DMS153 treated with DMSO at 0.1 percent for 48 hours (cell line): ENCODE measurements around the gene TM2D3.

Experiments
- DNase-seq: peaks from one replicate; lab custom pipeline; 2025; ENCODE audit not compliant: unreplicated experiment; lab: John Stamatoyannopoulos, UW

TM2D3 gene

DNA sequence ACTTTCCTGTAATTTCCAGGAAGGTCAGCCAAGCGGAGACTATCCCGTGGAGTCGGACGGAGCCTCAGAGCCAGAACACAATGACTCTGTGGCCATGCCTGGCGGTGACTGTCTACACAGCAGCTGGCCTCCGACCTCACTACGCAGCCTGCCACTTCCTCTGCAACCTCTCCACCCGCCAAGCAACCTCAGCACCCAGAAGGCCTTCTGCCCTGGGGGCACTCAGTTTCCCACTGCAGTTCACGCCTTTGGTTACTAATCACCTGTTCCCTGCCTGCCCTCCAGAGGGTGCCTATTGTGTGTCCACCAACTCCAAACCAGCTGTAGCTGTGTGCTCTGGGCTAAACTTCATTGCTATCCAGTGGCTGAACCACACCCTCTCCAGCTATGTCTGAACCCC lies 44.0 kb downstream of the TM2D3 start:
- DNase-seq, result no peak

DNA sequence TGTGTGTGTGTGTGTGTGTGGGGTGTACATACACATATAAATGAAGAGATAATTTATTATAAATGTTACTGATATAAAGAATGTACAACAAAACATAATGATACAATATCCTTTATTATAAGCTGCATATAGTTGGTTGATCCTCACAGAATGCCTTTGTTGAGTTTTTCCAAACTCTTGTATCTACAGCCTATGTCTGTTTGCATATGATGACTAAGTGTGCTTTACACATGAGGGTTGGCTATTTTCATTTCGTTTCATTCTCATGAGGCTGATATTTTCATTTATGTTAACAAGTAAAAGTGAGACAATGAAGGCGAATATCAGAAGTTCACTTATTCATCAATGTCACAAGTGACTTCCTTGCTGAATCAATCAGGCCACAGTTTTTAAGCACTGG lies 45.1 kb downstream of the TM2D3 start:
- DNase-seq, result no peak

DNA sequence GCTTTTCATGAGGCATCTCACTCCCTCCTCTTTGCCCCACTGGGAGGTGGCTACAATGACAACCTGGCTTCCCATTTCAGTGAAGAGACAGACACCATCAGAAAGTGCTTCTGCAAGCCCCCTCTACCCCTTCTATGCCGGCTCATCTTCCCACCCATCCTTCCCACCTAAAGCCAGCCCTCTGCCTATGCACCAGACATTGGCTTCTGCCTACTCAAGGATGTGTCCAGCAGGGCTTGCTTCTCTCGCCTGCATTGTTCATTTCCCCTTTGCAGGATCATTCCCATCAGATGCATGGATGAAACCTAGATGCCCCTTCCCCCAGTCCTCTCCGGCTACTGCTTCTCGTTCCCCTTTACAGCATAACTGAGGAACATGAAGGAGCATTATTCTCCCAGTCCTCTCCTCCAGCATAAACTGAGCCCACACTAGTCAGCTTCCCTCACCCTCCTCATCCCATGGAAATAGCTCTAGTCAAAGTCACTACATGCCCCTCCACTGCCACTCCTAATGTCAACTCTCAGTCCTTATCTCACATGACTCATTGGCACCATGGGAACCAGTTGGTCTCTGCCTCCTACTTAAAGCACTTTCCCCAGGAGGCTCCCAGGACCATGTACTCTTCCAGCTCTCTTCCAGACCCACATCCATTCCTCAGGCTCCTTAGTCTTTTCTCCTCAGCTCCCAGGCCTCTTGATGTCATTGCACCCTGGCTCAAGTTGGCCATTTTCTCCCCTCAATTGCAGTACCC lies 47.9 kb downstream of the TM2D3 start:
- no peak for DNase-seq

DNA sequence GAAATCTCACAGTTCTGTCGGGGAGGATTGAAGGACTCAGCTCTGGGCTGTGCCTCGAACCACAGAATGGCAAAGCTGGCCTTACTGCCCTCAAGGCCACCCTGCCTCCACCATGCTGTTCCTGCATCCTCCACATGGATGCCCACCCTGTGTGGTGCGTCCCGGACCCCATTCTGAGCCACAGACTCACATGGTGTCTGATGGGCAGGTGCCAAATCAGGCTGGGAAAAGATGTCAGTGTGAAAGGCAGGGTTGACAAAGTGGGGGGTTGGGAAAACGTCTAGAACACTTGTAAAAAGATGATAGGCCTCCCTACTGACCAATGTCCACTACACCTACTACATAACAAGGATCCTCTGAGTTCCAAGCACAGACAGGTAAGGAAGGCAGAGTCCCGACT lies 49.4 kb downstream of the TM2D3 start:
- no peak for DNase-seq

DNA sequence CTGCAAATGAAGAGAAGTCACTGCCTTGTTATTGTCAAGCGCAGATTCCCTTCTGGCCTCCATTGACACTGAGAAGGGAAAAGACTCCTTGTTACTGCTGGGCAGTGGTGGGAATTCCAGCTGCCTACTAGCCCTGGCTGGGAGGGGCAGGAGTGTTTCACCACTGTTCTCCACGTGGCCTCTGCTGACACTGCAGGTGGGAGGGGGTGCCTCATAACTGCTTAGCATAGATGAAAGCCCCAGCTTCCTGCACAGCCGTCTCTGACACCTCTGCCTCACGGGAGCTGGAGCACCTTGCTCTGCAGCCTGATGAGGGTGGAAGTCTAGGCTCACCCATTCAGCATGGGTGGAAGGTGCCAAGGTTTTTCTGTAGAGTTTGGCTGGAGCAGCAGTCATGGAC lies 52.1 kb downstream of the TM2D3 start:
- DNase-seq, result no peak

DNA sequence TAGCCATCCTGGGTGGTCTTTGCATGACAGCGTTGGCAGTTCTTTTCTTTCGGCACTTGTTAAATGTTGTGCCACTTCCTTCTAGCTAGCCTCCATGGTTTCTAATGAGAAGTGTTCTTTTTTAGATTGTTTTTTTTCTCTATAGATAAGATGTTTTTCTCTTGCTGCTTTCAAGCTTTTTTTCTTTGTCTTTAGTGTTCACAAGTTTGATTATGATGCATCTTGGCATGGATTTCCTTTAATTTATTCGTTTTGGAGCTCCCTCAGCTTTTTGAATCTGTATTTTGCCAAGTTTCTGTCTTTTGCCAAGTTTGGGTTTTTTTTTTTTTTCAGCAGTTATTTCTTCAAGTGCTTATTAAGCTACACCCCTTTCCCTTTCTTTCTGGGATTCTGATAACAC lies 53.1 kb downstream of the TM2D3 start:
- no peak for DNase-seq

DNA sequence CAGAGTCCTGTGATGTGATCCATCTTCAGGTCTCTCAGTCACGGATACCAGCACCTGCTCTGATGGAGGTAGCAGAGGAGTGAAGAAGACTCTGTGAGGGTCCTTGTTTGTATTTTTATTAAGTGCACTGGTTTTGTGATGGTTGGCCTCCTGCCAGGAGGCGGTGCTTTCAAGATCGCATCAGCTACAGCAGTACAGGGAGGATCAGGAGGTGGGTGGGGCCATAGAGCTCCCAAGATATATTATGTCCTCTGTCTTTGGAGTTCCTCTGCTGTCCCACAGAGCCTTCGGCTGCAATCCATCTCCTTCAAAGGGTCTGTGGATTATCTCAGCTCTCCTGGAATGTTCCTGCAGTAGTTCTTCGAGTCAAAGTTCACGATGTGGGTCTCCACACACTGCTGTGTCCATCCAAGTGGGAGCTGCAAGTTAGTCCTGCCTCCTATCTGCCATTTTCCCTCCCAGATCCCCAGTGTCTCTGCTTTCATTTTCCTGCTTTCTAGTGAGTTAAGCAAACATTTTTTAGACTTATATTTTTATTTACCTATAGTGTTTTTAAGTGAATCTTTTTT lies 54.7 kb downstream of the TM2D3 start:
- DNase-seq, result no peak

DNA sequence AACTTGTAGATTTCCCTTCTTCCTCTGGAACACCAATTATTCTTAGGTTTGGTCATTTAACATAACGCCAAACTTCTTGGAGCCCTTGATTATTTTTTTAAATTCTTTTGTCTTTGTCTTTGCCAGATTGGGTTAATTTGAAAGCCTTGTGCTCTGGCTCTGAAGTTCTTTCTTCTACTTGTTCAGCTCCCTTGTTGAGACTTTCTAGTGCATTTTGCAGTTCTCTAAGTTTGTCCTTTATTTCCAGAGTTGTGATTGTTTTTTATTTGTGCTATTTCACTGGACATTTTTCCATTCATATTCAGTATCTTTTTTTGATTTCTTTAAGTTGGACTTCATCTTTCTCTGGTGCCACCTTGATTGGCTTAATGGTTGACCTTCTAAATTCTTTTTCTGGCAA lies 55.5 kb downstream of the TM2D3 start:
- DNase-seq, result no peak
